Mucosa of gallbladder (tissue), 1 donor: ENCODE measurements around the gene INPP4B. TPM values are rescaled to one million over a fixed set of nuclear protein-coding genes. Genes with fewer than 3 reads are reported as not detected.
"Not testable (repeated sequence)": the region's sequence is repeated elsewhere in the genome, so short reads cannot be mapped to it uniquely, and the experiment has no call there.

Source experiments
- DNase-seq: peaks from one replicate; pipeline ENCODE4 v3.0.0-alpha.2; 2020; ENCODE audit warnings: low spot score
- total RNA-seq: library from RNA; stranded (reverse); gene quantifications from one replicate; pipeline ENCODE4 v1.2.1, GENCODE V29; 2021
- donor health status: DM: no; HTN: no; CAD: no.

The INPP4B gene
- total RNA-seq, 1 donor from 2014 or later, result 16.0 TPM

DNA sequence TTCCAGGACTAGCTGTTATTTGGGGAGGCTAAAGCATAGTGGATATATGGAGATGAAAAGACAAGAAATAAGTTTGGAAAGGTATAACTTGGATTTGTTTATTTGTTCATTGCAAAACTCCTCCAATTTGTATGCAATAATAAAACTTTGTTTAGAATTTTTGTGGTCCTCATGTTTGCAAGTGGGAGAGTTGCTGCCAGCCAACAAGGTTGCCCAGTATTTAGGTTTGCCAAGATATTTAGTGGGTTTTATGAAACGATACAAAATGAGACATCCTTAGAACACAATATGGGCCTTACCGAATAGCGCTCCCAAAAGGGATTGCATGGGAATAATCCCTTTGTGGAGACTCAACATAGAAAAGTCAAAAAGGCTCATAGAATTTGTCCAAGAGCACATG is 162.1 kb downstream of the INPP4B start:
- no peak for DNase-seq

DNA sequence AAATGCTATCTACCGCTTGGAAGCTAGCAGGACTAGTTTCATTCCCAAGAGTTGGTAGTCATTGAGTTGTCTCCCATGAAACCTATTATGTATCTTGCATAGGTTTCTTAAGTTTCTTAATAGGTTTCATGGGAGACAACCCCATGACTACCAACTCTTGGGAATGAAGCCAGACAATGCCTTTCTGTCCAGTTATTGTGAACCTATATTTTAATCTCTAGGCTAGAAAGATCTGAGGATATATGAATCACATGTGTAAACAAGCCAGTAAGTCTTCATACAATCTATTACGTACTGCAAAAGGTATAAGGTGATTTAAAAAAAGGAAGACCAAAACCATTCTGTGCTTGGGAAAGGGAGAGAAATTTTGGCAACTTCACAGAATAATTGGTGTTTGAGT is 162.6 kb downstream of the INPP4B start:
- DNase-seq, result no peak

DNA sequence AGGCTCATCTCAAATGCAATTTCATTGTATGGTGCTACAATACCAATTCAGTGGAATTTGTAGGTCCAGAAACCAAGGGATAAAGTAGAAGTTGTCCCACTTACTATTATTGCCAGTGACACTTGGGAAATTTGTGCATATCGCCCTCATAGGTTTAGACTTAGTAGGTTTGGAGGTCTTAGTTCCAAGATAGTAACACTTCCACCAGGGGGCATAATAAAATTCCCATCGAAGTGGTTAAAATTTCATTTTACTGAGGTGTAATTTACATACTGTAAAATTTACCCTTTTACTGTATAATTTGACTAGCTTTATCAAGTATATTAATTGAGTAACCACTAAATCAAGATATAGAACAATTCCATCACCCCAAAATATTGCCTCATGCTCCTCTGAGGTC is 174.6 kb downstream of the INPP4B start:
- no peak for DNase-seq

DNA sequence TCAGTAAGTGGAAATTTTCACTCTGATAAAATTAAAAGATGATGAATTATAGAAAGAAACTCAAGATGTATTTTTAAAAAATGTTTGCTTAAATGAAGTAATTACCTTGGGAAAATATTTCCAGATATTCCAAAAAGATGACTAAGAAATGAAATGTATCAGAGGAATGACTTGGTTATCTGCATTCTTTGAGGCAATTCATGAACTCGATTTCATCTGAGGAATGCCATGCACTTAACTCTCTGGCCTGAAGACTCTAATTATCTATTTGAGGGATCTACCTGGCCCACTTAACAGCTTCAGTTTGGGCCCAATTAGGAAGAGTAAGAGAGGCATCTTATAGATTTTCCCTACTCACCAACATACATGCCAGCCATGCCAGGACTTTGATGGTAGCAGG is 182.3 kb downstream of the INPP4B start:
- no peak for DNase-seq

DNA sequence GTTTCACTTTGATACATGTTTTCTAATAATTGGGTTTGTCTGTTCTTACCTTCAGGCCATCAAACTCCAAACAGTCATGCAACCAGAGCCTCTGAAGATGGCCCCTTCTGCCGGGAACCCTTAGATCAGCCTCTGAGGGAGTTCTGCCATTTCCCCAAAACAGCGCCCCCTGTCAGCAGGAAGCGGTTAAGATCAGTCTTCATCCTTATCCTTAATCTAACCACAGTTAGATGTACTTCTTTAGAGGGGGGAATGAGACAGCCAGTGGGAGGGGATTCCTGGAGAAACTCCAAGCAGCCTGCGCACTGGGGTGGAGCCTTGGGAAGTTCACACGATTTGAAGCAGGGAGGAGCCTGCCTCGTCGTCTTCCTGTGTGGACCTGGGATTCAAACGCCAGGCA is 185.4 kb downstream of the INPP4B start:
- no peak for DNase-seq

DNA sequence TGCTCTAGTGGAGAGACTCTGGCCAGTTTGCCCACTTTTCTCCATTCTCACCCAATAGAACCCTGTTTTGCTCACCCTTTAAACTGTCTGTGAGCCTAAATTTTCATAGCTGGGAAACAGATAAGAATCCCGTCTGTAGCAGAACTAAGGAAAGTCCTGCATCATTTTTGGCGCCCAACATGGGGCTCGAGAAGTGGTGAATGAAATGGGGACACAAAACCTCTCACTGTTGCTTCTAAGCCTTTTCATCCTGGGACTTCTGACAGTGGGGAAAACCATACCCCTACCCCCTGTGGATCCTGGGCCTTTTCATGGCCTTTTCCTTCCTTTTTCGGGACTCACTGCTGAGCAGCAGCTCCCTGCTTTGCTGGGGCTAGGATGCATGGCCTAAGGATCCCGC is 189.9 kb downstream of the INPP4B start:
- no peak for DNase-seq

DNA sequence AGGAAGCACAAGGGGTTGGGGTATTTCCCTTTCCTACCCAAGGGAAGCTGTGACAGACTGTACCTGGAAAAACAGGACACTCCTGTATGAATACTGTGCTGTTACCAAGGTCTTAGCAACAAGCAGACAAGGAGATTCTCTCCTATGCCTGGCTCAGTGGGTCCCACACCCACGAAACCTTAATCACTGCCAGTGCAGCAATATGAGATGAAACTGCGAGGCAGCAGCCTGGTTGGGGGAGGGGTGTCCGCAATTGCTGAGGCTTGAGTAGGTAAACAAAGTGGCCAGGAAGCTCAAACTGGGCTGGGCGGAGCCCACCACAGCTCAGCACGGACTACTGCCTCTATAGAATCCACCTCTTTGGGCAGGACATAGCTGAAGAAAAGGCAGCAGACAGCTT is 197.7 kb downstream of the INPP4B start:
- DNase-seq, result no peak

DNA sequence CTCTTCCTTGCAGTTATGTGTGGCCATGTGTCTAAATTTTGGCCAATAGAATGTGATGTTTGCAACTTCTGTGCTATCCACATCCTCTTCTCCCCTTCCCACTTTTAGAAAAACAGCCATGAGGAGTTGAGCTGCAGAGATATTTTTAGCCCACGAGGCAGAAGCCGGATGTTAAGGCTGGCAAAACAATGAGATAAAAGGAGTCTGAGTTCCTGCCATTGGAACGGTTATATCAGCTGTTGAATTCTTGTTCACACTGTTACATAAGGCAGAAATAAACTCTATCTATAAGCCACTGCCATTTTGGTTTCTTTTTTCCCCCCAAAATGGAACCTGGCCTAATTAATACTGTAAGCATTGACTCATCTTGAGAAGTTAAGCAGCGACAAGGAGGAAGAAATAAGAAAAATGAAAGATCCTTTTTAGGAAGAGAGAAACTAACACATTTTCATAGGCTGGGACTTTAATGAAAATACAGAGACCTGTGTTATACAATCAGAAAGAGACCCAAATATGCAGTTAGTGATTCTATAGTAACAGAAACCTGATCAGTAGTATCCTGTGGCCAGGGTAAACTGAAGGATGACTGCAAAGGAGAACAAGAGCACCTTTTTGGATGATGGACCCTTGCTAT is 200.5 kb downstream of the INPP4B start:
- DNase-seq, result no peak

DNA sequence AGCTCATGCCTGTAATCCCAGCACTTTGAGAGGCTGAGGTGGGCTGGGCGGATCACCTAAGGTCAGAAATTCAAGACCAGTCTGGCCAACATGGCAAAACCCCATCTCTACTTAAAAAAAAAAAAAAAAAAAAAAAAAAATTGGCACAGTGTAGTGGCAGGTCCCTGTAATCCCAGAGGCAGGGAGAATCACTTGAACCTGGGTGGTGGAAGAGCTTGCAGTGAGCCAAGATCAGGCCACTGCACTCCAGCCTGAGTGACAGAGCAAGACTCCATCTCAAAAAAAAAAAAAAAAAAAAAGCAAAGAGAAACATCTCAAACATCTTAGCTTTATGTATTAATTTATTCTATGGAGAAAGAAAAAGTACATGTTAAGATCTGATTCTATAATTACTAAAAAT is 201.5 kb downstream of the INPP4B start:
- not testable (repeated sequence) for DNase-seq

DNA sequence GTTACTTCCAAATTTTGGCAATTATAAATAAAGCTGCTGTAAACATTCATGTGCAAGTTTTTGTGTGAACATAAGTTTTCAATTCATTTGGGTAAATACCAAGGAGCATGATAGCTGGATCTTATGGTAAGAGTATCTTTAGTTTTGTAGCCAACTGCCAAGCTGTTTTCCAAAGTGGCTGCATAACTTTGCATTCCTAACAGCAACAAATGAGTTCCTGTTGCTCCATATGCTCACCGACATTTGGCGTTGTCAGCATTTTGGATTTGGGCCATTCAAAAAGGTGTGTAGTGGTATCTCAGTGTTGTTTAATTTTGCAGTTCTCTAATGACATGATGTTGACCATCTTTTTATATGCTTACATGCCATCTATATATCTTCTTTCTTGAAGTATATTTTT is 208.5 kb downstream of the INPP4B start:
- no peak for DNase-seq

DNA sequence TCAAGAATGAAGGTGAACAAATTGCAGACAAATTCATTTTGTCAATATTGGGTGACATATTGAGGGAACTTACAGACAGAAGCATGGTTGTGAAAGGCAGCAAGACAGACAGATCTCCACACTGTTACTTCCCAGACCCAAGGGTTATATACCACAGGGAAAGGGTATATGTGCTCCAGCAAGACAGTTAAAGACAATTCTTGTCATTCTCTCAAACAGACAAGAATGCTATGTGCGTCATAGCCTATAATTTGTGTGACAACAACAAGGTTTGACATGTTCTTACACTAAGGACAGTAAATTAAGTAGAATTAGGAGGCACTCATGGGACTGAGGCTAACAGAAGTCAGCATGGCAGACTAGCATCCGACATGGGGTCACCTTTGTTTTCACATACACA is 214.3 kb downstream of the INPP4B start:
- DNase-seq, result no peak

DNA sequence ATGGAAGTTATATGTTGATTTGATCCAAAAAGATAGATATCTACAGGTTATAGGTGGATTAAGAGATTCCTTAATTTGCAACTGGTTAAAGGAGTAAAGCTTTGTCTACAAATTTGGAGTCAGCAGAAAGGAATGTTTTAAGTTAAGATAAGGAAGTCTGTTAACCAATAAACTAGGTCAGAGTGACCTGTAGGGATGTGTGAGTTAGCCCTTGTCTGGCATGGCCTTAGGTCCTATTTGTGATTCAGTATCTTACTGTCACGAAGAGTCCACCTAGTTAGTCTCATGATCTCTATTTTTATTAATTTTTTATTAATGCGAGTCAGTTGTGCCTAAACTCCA is 230.8 kb downstream of the INPP4B start:
- DNase-seq, result no peak

DNA sequence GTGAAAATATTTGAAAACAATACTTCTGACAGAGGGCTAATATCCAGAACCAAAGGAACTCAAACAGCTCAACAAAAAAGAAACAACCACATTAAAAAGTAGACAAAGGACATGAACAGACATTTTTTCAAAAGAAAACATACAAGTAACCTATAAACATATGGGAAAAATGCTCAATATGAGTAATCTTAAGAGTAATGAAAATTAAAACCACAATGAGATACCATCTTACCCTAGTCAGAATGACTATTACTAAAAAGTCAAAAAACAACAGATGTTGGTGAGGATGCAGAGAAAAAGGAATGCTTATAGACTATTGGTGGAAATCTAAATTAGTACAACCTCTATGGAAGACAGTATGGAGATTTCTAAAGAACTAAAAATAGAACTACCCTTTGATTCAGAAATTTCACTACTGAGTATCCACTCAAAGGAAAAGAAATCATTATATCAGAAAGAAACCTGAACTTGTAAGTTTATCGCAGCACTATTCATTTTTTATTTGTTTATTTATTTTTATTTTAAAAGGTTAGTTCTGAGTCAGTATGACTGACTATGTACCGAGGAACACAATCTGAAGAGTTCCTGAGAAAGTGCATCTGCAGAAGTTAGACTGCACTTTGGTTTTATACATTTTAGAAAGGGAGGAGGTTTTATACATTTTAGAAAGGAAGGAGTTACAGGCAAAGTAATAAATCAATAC is 231.3 kb downstream of the INPP4B start:
- DNase-seq, result no peak

DNA sequence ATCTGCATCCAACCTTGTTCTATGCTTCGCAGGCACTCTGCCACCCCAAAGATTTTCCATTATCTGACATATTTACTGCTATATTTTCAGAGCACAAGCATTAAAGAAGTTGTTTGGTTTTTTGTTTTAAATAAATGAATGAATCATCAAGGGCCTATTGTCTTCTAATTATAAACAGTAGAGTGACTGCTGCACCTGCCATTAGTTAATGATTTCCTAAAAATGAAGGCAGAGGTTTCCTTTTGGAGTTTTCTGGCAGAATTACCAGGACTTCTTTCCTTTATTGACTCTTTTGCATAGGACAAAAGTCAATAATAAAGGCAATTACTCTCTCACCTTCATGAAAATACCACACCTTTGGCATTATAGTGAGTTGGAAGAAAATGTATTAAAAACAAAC is 238.1 kb downstream of the INPP4B start:
- no peak for DNase-seq

DNA sequence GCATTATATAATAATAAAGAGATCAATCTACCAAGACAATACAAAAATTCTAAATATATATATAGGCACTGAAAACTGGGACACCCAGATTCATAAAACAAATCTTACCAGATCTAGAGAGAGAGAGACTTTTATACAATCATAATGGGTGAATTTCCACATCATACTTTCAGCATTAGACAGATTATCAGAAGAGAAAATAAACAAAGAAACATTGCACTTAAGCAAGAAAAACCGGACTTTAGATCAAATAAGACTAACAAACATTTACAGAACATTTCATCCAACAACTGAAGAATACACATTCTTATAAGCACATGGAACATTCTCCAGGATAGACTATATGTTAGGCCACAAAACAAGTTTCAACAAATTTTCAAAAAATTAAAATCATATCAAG is 245.1 kb downstream of the INPP4B start:
- no peak for DNase-seq

DNA sequence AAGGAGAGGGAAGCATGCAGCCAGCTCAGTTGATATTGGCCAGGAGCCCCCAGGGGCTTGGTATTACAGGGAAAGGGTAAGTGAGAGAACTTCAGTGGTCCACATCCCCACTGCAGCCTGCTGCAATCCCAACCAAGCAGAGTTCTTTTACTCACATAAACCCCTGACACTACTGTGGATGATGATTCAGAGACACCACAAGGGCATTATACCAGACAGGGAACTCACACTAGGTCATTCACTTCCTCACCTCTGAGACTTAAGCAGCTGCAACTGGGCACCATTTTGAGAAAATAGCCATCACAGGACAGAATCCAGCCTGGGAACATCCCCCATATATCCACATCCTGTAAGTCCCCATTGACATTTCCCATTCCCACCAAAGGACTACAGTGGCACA is 248.0 kb downstream of the INPP4B start:
- DNase-seq, result no peak

DNA sequence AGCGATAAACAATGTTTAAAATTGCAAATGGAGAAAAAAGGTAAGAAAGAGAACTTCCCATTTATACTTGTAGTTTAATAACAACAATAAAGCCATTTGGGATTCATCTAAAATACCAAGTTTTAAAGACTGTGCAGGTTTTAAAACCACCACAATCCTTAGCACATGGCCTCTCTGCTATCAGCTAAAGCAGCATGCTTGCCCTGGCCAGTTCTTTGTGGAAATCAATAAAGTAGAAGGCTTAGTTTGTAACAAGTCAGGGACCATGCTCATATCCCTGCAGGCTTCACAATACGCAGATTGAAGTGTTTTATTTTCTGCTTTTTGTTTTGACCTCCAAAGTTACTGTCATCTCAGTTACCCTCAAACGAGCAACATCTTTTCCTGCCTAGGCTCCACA is 249.5 kb downstream of the INPP4B start:
- DNase-seq, result no peak

DNA sequence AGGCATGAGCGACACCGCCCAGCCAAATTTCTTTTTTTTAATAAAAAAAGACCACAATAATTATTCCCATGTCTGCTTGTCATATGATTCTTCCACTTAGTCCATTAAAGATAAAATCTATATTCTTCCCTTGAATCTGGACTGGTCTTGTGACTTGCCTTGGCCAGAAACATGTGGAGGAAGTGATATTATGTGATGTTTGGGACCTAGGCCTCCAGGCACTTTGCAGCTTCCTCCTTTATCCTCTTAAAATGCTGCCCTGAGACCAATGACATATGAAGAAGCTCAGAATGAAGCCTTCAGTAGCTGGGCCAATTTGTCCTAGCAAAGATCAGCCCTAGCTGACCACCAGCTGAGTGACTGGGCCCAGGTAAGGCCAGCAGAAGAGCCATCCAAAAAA is 250.0 kb downstream of the INPP4B start:
- no peak for DNase-seq

DNA sequence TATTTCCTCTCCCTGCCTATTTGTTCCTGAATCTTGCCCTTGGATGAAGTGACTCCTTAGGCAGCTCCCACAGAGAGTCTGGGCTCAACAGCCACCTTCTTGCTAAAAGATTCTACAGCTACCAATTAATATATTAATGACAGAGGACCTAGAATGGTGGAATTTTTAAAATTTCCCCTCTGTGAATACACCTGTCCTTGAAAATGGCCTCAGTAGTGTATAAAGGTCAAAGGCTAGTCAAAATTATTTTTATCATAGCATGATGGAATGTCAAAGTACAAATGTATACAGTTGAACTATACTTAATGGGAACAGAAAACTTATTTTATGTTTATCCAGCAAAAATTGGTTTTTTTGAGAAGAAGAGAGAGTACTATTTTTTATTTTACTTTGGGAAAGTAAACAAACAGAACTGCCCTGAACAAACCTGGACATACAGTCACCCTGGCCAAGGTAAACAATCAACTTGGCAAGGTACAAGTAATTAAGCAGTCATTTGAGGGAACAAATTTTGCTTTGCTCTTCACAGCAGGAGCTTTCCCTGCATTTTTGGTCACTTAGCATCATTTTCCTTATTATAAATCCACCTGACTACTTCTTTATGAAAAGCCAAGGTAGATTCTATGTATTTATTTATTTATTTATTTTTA is 250.8 kb downstream of the INPP4B start:
- no peak for DNase-seq

DNA sequence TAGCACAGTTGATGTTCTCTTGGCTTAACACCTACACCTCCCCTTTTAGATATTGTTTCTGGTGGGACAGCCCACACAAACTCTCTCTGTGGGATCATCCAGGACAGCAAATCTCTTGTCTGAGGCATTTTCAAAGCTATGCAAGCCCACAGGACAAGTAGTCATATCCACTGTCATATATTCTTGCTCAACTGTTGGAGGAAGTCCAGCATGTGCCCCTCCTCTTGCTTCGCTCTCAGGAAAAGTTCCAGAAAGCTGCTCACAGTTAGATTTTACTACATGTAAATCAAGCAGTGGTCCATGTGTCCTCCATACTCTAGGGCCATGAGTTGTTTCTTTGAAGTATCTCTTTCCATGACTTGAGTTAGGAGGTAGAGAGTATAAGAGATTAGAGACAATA is 260.7 kb downstream of the INPP4B start:
- no peak for DNase-seq

DNA sequence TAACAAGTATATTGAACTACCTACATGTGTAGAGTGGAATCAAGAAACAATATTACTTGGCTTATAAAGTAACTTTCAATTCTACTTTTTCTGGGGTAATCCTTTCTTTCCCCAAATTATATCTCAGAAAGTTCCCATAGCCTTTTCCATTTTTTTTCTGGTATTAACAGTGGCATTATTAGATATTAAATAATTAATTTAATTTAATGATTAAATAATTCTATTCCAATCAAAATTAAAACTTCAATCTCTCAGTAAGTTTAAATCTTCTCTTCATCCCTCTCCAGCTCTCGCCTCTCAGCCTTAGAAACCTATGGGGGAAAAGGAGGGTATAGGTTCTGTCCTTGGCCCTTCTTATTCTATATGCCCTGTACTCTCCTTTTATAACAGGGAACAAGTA is 262.4 kb downstream of the INPP4B start:
- no peak for DNase-seq

DNA sequence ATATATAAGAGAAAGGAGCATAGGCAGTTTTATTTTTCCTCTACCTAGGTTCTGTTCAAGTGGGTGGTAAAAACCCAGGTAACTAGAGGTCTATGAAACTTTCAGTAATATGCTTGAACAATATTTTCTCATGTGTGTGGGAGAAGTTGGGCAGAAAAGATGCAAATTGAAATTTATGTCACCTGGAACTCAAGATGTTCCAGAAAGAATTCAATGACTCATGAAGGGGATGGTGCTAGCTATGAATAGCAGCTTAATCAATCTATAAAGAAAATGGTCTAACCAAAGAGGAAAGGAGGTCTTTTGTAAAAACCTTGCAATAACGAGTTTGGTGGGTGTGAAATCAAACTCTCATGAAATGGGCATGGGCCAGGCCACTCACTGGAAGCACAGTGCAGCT is 263.8 kb downstream of the INPP4B start:
- DNase-seq, result no peak

DNA sequence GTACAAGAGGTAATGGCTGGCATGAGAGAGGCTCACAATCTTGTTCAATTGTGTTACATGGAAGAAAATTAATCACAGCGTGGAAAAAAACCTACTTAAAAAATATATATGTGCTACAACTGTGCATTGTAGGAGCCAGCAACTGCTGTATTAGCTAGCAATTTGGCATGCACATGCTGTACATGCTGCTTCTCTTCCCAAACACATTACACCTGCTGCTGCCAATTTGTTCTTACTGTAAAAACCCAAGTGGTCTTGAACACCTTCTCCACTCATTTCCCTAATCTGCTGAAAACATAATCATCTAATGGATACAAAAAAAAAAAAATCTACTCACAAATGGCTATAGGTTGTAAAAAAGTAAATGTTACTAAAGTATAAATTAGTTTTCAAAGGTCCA is 264.2 kb downstream of the INPP4B start:
- no peak for DNase-seq

DNA sequence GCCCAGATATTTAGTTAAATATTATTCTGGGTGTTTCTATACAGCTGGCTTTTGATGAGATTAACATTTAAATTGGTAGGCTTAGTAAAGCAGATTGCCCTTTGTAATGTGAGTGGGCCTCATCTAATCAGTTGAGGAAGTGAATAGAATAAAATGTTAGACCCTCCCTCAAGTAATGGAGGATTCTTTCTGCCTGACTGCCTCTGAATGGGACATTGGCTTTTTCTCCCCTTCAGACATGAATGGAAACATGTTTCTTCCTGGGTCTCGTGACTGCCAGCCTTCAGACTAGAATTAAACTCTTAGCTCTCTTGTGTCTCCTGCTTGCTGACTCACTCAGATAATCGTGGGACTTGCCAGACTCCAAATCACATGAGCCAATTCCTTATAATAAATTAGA is 266.7 kb downstream of the INPP4B start:
- DNase-seq, result no peak
